Colonic mucosa (tissue), 4 donors: Measurements from ENCODE around the gene MAGIX. TPM values are rescaled to one million over a fixed set of nuclear protein-coding genes. Genes with fewer than 3 reads are reported as not detected.
A peak's percentile ranks its signal among the peaks of the same experiment; 100 is the strongest.
"Not testable (repeated sequence)": the region's sequence is repeated elsewhere in the genome, so short reads cannot be mapped to it uniquely, and the experiment has no call there.

ENCODE experiments used
- DNase-seq: peaks from one replicate; pipeline ENCODE4 v3.0.0-alpha.2; 2020
- H3K27ac ChIP-seq: fragments of 200-600 bp; one replicate; pipeline ENCODE4 v1.8.0; 2021
- H3K27me3 ChIP-seq: fragments of 200-600 bp; one replicate; pipeline ENCODE4 v1.8.0; 2021
- H3K36me3 ChIP-seq: fragments of 200-600 bp; one replicate; pipeline ENCODE4 v1.8.0; 2021
- H3K4me1 ChIP-seq: fragments of 200-600 bp; one replicate; pipeline ENCODE4 v1.8.0; 2021; ENCODE audit warnings: mild to moderate bottlenecking
- H3K4me3 ChIP-seq: fragments of 200-600 bp; one replicate; pipeline ENCODE4 v1.8.0; 2021
- H3K9ac ChIP-seq, 2 donors: one replicate each; pipeline ENCODE4 v1.7.0; 2013; ENCODE audit warnings: control low read depth in 2 of 2, low read depth in 2 of 2, low read length in 2 of 2
- H3K9me3 ChIP-seq: fragments of 200-600 bp; one replicate; pipeline ENCODE4 v1.8.0; 2021
- intact Hi-C: fragments of 100-400 bp; cut with DNase I; formaldehyde crosslinking; loops from one replicate; pipeline ENCODE4 v1.14.1; 2022
- total RNA-seq, 2 donors: library from RNA; stranded (reverse); fragmentation: NEBNext Ultra II Directional in 1 of 2; extraction: Animal tissue kit (Norgen Biotek cat#: 25700) in 1 of 2; gene quantifications; one replicate each; pipeline ENCODE4 v1.2.1, GENCODE V29; 2021
- TF ChIP-seq, protein P1 (sequence below): fragments of 200-600 bp; IDR thresholded peaks from one replicate; pipeline ENCODE4 v1.8.0; 2022; ENCODE audit warnings: antibody characterized with exemption, mild to moderate bottlenecking
- donor health status: healthy.
- donor health status: DM: no; HTN: no; CAD: no.
- donor health status: DM: no; HTN: no; CAD: no.

Gene MAGIX
- total RNA-seq, 2 donors from 2014 or later: 4.3 to 14.7 TPM

- peak; percentile 60 for DNase-seq
These were observed 9.3 kb downstream of the MAGIX start, which contains the start of gene PLP2 for GRCh38 chrX:49171752-49172279. Gene PLP2, plus strand, starts transcription at chrX:49171898. Its CDS starts 103 bp downstream, at chrX:49172001.

GRCh38 chrX:49172280-49172780 is 9.8 kb downstream of the MAGIX start:
- Histone ChIP-seq H3K9ac (peak overlapping the region; percentile 60 to 86), H3K4me1 (no peaks in the 10 kb centered on the region), H3K27me3 (no peaks in the 10 kb centered on the region), H3K36me3 (no peaks in the 10 kb centered on the region), H3K27ac (peak overlapping the region; percentile 85), H3K9me3 (no peaks in the 10 kb centered on the region), H3K4me3 (peak overlapping the region; percentile 60)
- DNase-seq: peak; percentile 85
- TF ChIP-seq, protein P1, sequence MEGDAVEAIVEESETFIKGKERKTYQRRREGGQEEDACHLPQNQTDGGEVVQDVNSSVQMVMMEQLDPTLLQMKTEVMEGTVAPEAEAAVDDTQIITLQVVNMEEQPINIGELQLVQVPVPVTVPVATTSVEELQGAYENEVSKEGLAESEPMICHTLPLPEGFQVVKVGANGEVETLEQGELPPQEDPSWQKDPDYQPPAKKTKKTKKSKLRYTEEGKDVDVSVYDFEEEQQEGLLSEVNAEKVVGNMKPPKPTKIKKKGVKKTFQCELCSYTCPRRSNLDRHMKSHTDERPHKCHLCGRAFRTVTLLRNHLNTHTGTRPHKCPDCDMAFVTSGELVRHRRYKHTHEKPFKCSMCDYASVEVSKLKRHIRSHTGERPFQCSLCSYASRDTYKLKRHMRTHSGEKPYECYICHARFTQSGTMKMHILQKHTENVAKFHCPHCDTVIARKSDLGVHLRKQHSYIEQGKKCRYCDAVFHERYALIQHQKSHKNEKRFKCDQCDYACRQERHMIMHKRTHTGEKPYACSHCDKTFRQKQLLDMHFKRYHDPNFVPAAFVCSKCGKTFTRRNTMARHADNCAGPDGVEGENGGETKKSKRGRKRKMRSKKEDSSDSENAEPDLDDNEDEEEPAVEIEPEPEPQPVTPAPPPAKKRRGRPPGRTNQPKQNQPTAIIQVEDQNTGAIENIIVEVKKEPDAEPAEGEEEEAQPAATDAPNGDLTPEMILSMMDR: no peak
- intact Hi-C loops: no loop called here

More at GRCh38 chrX:49171752-49172279, 9.3 kb downstream of the MAGIX start, which contains the start of gene PLP2:
- Histone ChIP-seq H3K9ac (peak within 1 kb of the TSS; percentile 60 to 86), H3K4me3 (peak within 1 kb of the TSS; percentile 60), H3K9me3 (no peaks in the 10 kb centered on the region), H3K4me1 (no peaks in the 10 kb centered on the region), H3K36me3 (no peaks in the 10 kb centered on the region), H3K27ac (peak within 1 kb of the TSS; percentile 85), H3K27me3 (no peaks in the 10 kb centered on the region)
- intact Hi-C loops: no loop called here
- TF ChIP-seq, protein P1: no peak

DNA sequence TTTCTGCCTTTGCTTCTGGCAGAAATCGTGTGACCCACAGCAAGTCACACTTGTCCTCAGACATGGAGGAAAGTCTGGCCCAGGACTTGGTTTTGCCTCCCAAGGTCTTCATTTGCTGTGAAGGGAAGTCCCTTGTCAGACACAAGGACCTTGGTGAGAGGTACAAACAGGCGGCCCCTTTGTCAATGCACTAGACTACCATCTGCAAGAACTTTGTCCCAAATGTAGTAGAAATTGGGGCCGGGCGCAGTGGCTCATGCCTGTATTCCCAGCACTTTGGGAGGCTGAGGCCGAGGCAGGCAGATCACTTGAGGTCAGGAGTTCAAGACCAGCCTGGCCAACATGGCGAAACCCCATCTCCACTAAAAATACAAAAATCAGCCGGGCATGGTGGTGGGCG is 11.0 kb downstream of the MAGIX start:
- H3K4me3 ChIP-seq, H3K9ac ChIP-seq, H3K27ac ChIP-seq, H3K4me1 ChIP-seq, H3K27me3 ChIP-seq, intact Hi-C loops, H3K36me3 ChIP-seq, H3K9me3 ChIP-seq, DNase-seq: not testable (repeated sequence)

GRCh38 chrX:49174723-49175122 is 12.2 kb downstream of the MAGIX start:
- H3K27me3 ChIP-seq: no peaks in the 10 kb centered on the region
- TF ChIP-seq, protein P1: no peak
- no peak overlapping the region for H3K9ac ChIP-seq
- H3K36me3 ChIP-seq: no peaks in the 10 kb centered on the region
- intact Hi-C loops: no loop called here
- H3K4me3 ChIP-seq: no peak overlapping the region
- DNase-seq: no peak
- H3K4me1 ChIP-seq: no peaks in the 10 kb centered on the region
- H3K27ac ChIP-seq: no peak overlapping the region
- no peaks in the 10 kb centered on the region for H3K9me3 ChIP-seq

DNA sequence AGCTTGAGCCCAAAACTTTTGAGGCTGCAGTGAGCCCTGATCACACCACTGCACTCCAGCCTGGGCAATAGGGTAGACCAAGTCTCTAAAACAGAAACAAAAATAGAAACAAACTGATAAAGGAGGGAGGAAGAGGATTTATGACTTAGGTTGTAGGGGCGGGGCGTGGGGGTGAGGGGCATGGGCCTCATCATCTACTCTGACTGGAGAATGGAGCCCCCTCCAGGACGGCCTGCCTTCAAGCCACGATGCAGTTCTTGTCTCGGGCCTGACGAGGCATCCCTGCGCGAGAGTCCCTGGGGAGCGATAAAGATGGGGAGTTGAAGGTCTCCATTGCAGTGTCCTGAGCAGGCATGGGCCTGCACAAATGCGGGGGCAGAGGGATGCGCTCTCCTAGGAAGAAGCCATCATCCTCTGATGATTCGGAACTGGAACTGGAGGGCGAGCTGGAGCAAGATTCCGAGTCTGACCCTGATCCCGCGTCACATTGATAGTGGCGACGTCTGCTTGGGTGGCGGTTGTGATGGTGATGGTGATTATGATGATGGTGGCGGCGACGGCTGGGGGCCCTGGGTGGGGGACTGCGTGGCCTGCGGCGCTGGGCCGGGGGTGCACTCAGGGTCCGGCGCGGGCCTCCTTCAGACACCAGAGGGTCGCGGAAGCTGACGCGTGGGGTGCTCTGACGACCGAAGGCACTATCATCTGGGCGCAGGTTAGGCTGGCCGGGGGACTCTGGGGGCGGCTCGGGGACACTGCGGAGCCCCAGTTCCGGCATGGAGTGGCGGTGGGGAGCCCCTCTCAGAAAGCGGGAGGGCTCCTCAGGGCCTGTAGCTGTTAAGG is 13.1 kb downstream of the MAGIX start:
- peak overlapping the region; percentile 56 for H3K27ac ChIP-seq
- intact Hi-C loops: no loop called here
- H3K27me3 ChIP-seq: no peaks in the 10 kb centered on the region
- no peak overlapping the region for H3K4me3 ChIP-seq
- no peak for DNase-seq
- no peak overlapping the region for H3K9ac ChIP-seq
- no peaks in the 10 kb centered on the region for H3K36me3 ChIP-seq
- TF ChIP-seq, protein P1: no peak
- no peaks in the 10 kb centered on the region for H3K9me3 ChIP-seq
- no peaks in the 10 kb centered on the region for H3K4me1 ChIP-seq
